H1 (cell line): Measurements from ENCODE around the gene VRK3. TPM values are rescaled to one million over a fixed set of nuclear protein-coding genes. Genes with fewer than 3 reads are reported as not detected.

Source experiments
- FOSL1 ChIP-seq: IDR thresholded peaks from 2 replicates; pipeline ENCODE4 v1.6.1; 2011; ENCODE audit warnings: mild to moderate bottlenecking, low read depth, low read length, moderate library complexity; ENCODE audit not compliant: insufficient read depth
- GABPA ChIP-seq: IDR thresholded peaks from 2 replicates; pipeline ENCODE4 v1.6.1; 2011; ENCODE audit warnings: mild to moderate bottlenecking, low read length, moderate library complexity, borderline replicate concordance; ENCODE audit not compliant: insufficient read depth
- polyA plus RNA-seq, 7 experiments: library from polyadenylated mRNA; depleted of rRNA in 3 of 7; stranded (reverse) in 5 of 7; unstranded in 2 of 7; fragments of >200 nt in 5 of 7; fragments of 200-250 nt in 2 of 7; gene quantifications; 1 replicate in 5 of 7; 2 replicates in 1 of 7; 4 replicates in 1 of 7; pipeline versions ENCODE4 v1.2.1 to v1.2.3, GENCODE V29; 2011 to 2013; ENCODE audit warnings: missing spikeins in 2 of 7, mixed read lengths in 2 of 7
- total RNA-seq: library from RNA; stranded (reverse); fragmentation: NEBNext Ultra II Directional; extraction: Animal tissue kit (Norgen Biotek cat#: 25700); gene quantifications from 2 replicates; pipeline ENCODE4 v1.2.1, GENCODE V29; 2021
- TF ChIP-seq, protein P1 (sequence below): fragments of 300-600 bp; sonication (generic); IDR thresholded peaks from 2 replicates; pipeline ENCODE4 v1.7.1; 2012; ENCODE audit warnings: low read length, moderate library complexity, mild to moderate bottlenecking, inconsistent platforms; ENCODE audit not compliant: insufficient replicate concordance

VRK3 gene
- total and polyA plus RNA-seq, 2 of the 8 experiments (the other 6 are each of a cell fraction or from before 2014, with no cell fraction given): 21.3 to 36.1 TPM

- TF ChIP-seq, protein P1, sequence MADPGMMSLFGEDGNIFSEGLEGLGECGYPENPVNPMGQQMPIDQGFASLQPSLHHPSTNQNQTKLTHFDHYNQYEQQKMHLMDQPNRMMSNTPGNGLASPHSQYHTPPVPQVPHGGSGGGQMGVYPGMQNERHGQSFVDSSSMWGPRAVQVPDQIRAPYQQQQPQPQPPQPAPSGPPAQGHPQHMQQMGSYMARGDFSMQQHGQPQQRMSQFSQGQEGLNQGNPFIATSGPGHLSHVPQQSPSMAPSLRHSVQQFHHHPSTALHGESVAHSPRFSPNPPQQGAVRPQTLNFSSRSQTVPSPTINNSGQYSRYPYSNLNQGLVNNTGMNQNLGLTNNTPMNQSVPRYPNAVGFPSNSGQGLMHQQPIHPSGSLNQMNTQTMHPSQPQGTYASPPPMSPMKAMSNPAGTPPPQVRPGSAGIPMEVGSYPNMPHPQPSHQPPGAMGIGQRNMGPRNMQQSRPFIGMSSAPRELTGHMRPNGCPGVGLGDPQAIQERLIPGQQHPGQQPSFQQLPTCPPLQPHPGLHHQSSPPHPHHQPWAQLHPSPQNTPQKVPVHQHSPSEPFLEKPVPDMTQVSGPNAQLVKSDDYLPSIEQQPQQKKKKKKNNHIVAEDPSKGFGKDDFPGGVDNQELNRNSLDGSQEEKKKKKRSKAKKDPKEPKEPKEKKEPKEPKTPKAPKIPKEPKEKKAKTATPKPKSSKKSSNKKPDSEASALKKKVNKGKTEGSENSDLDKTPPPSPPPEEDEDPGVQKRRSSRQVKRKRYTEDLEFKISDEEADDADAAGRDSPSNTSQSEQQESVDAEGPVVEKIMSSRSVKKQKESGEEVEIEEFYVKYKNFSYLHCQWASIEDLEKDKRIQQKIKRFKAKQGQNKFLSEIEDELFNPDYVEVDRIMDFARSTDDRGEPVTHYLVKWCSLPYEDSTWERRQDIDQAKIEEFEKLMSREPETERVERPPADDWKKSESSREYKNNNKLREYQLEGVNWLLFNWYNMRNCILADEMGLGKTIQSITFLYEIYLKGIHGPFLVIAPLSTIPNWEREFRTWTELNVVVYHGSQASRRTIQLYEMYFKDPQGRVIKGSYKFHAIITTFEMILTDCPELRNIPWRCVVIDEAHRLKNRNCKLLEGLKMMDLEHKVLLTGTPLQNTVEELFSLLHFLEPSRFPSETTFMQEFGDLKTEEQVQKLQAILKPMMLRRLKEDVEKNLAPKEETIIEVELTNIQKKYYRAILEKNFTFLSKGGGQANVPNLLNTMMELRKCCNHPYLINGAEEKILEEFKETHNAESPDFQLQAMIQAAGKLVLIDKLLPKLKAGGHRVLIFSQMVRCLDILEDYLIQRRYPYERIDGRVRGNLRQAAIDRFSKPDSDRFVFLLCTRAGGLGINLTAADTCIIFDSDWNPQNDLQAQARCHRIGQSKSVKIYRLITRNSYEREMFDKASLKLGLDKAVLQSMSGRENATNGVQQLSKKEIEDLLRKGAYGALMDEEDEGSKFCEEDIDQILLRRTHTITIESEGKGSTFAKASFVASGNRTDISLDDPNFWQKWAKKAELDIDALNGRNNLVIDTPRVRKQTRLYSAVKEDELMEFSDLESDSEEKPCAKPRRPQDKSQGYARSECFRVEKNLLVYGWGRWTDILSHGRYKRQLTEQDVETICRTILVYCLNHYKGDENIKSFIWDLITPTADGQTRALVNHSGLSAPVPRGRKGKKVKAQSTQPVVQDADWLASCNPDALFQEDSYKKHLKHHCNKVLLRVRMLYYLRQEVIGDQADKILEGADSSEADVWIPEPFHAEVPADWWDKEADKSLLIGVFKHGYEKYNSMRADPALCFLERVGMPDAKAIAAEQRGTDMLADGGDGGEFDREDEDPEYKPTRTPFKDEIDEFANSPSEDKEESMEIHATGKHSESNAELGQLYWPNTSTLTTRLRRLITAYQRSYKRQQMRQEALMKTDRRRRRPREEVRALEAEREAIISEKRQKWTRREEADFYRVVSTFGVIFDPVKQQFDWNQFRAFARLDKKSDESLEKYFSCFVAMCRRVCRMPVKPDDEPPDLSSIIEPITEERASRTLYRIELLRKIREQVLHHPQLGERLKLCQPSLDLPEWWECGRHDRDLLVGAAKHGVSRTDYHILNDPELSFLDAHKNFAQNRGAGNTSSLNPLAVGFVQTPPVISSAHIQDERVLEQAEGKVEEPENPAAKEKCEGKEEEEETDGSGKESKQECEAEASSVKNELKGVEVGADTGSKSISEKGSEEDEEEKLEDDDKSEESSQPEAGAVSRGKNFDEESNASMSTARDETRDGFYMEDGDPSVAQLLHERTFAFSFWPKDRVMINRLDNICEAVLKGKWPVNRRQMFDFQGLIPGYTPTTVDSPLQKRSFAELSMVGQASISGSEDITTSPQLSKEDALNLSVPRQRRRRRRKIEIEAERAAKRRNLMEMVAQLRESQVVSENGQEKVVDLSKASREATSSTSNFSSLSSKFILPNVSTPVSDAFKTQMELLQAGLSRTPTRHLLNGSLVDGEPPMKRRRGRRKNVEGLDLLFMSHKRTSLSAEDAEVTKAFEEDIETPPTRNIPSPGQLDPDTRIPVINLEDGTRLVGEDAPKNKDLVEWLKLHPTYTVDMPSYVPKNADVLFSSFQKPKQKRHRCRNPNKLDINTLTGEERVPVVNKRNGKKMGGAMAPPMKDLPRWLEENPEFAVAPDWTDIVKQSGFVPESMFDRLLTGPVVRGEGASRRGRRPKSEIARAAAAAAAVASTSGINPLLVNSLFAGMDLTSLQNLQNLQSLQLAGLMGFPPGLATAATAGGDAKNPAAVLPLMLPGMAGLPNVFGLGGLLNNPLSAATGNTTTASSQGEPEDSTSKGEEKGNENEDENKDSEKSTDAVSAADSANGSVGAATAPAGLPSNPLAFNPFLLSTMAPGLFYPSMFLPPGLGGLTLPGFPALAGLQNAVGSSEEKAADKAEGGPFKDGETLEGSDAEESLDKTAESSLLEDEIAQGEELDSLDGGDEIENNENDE: no peak
- TF ChIP-seq FOSL1 (no peak), GABPA (no peak)
Observed at GRCh38 chr19:49926515-49926914, 98.7 kb downstream of the VRK3 start (continued).
